CD14-positive monocyte (primary cell): ENCODE data around the gene PHACTR3. TPM values are rescaled to one million over a fixed set of nuclear protein-coding genes. Genes with fewer than 3 reads are reported as not detected.
"Not testable (repeated sequence)": the region's sequence is repeated elsewhere in the genome, so short reads cannot be mapped to it uniquely, and the experiment has no call there.

ENCODE experiments used
- DNase-seq, 3 donors: peaks; one replicate each; pipeline ENCODE4 v3.0.0-alpha.2; 2011 to 2022
- H2AFZ ChIP-seq: 2 replicates; pipeline ENCODE4 v1.6.0; 2012; ENCODE audit warnings: mild to moderate bottlenecking, low read depth, low read length, inconsistent platforms; ENCODE audit not compliant: insufficient read depth, poor library complexity, severe bottlenecking
- H3K27ac ChIP-seq, 2 donors: 1 replicate in 1 of 2; 2 replicates in 1 of 2; pipeline ENCODE4 v1.5.1; 2012 to 2013; ENCODE audit warnings: low read length in 2 of 2, control low read depth in 1 of 2, inconsistent platforms in 1 of 2, low read depth in 1 of 2, mild to moderate bottlenecking in 1 of 2
- H3K27me3 ChIP-seq, 2 donors: one replicate each; pipeline versions ENCODE4 v1.6.0 to v1.6.1; 2011 to 2013; ENCODE audit warnings: low read length in 2 of 2; ENCODE audit not compliant: control insufficient read depth in 2 of 2, insufficient read depth in 2 of 2
- H3K36me3 ChIP-seq, 2 donors: replicated peaks in 1 of 2; 1 replicate in 1 of 2; 2 replicates in 1 of 2; pipeline versions ENCODE4 v1.5.1 to v1.6.1; 2012 to 2013; ENCODE audit warnings: low read length in 2 of 2, control low read depth in 1 of 2, inconsistent platforms in 1 of 2, mild to moderate bottlenecking in 1 of 2; ENCODE audit not compliant: insufficient read depth in 2 of 2, control insufficient read depth in 1 of 2
- H3K4me1 ChIP-seq, 2 donors: 1 replicate in 1 of 2; 2 replicates in 1 of 2; pipeline versions ENCODE4 v1.5.1 to v1.6.1; 2012 to 2013; ENCODE audit warnings: low read length in 2 of 2, control low read depth in 1 of 2, inconsistent platforms in 1 of 2, mild to moderate bottlenecking in 1 of 2, moderate library complexity in 1 of 2; ENCODE audit not compliant: insufficient read depth in 2 of 2, control insufficient read depth in 1 of 2
- H3K4me2 ChIP-seq: replicated peaks from 2 replicates; pipeline ENCODE3; 2012; ENCODE audit warnings: low read length, moderate library complexity, mild to moderate bottlenecking; ENCODE audit not compliant: poor library complexity, severe bottlenecking; ENCODE audit errors: extremely low read depth
- H3K4me3 ChIP-seq, 3 experiments: fragments of 200-600 bp in 1 of 3; sonication (generic) in 1 of 3; replicated peaks in 1 of 3; 1 replicate in 2 of 3; 2 replicates in 1 of 3; pipeline ENCODE4 v1.5.1; 2011 to 2013; ENCODE audit warnings: low read length in 3 of 3, mild to moderate bottlenecking in 3 of 3, control low read depth in 2 of 3, low read depth in 2 of 3, inconsistent platforms in 1 of 3, moderate library complexity in 1 of 3
- H3K79me2 ChIP-seq: 2 replicates; pipeline ENCODE4 v1.6.0; 2012; ENCODE audit warnings: mild to moderate bottlenecking, control low read depth, inconsistent platforms, low read length, moderate library complexity; ENCODE audit not compliant: insufficient read depth
- H3K9ac ChIP-seq: 2 replicates; pipeline ENCODE4 v1.6.0; 2017; ENCODE audit warnings: low read length, mild to moderate bottlenecking; ENCODE audit not compliant: insufficient read depth, poor library complexity, severe bottlenecking
- H3K9me3 ChIP-seq, 2 donors: replicated peaks in 1 of 2; 1 replicate in 1 of 2; 2 replicates in 1 of 2; pipeline versions ENCODE4 v1.5.1 to v1.6.1; 2012 to 2013; ENCODE audit warnings: low read length in 2 of 2, control low read depth in 1 of 2; ENCODE audit not compliant: control insufficient read depth in 1 of 2, insufficient read depth in 1 of 2
- H4K20me1 ChIP-seq: 2 replicates; pipeline ENCODE4 v1.6.0; 2012; ENCODE audit warnings: mild to moderate bottlenecking, low read length, control low read depth, moderate library complexity; ENCODE audit not compliant: insufficient read depth
- H3K27ac Mint-ChIP-seq, 7 donors: one replicate each; pipeline ENCODE4 v1.8.0; 2020; ENCODE audit warnings: mild to moderate bottlenecking in 7 of 7, mixed read lengths in 7 of 7, moderate library complexity in 6 of 7, inconsistent platforms in 2 of 7
- H3K27me3 Mint-ChIP-seq, 3 donors: one replicate each; pipeline ENCODE4 v1.8.0; 2021 to 2022; ENCODE audit warnings: low read depth in 3 of 3, mild to moderate bottlenecking in 3 of 3, mixed read lengths in 3 of 3, moderate library complexity in 3 of 3, inconsistent platforms in 1 of 3
- H3K36me3 Mint-ChIP-seq, 2 donors: one replicate each; pipeline ENCODE4 v1.8.0; 2020; ENCODE audit warnings: mixed read lengths in 2 of 2, inconsistent platforms in 1 of 2, mild to moderate bottlenecking in 1 of 2
- H3K4me1 Mint-ChIP-seq: one replicate; pipeline ENCODE4 v1.8.0; 2020; ENCODE audit warnings: mild to moderate bottlenecking, mixed read lengths
- H3K4me3 Mint-ChIP-seq, 2 donors: one replicate each; pipeline ENCODE4 v1.8.0; 2020; ENCODE audit warnings: mild to moderate bottlenecking in 2 of 2, mixed read lengths in 2 of 2, moderate library complexity in 1 of 2
- H3K9me3 Mint-ChIP-seq, 7 donors: one replicate each; pipeline ENCODE4 v1.8.0; 2020 to 2022; ENCODE audit warnings: mixed read lengths in 7 of 7, mild to moderate bottlenecking in 6 of 7, moderate library complexity in 6 of 7, inconsistent platforms in 2 of 7
- CTCF ChIP-seq: fragments of 200-600 bp; IDR thresholded peaks from one replicate; pipeline ENCODE4 v1.8.0; 2022; ENCODE audit warnings: antibody characterized with exemption, mild to moderate bottlenecking
- WGBS: methylation state at CpG from one replicate; pipeline ENCODE4 v1.1.5; 2013; ENCODE audit warnings: missing lambda C conversion rate; ENCODE audit not compliant: insufficient coverage; 5-methylcytosine and 5-hydroxymethylcytosine counted together
- intact Hi-C, 2 donors: fragments of 100-400 bp; cut with micrococcal nuclease; formaldehyde crosslinking; loops; one replicate each; pipeline versions ENCODE4 v1.15.0 to v1.15.1; 2023
- polyA minus RNA-seq: library from RNA; depleted of rRNA, polyadenylated mRNA; stranded (reverse); fragments of >200 nt; gene quantifications from 2 replicates; pipeline ENCODE4 v1.2.3, GENCODE V29; 2012
- polyA plus RNA-seq, 3 donors: library from polyadenylated mRNA; depleted of rRNA in 1 of 3; unstranded in 2 of 3; stranded (reverse) in 1 of 3; fragments of 300-500 nt in 2 of 3; fragments of >200 nt in 1 of 3; fragmentation: Illumina TruSeq in 2 of 3; gene quantifications; 1 replicate in 2 of 3; 2 replicates in 1 of 3; pipeline ENCODE4 v1.2.3, GENCODE V29; 2012 to 2021
- total RNA-seq, 12 experiments: library from RNA in 1 of 12; stranded (reverse) in 1 of 12; fragments of 120-200 nt in 1 of 12; gene quantifications; one replicate each; pipeline ENCODE4 v1.2.4 and lab custom pipeline; 2013 to 2026; ENCODE audit warnings: mixed read lengths in 6 of 12, inconsistent platforms in 1 of 12

PHACTR3 gene
- total RNA-seq (2013) = 0.27 TPM
- polyA plus RNA-seq (under 1 TPM in 2 of 3 donors, not detected in 1; 0.11 to 0.17 TPM), polyA minus RNA-seq (not detected in 2 replicates), total RNA-seq (lab: John Stamatoyannopoulos, UW) (0.12 to 2.2 (median 0.33) reads per million in 11 experiments)

- H3K9ac ChIP-seq = no peak within 1 kb of the TSS
- Mint-ChIP-seq H3K36me3 (no peaks in the 10 kb centered on the region), H3K9me3 (peaks cover 0 to 10% (median 0%) of the 10 kb centered on the region in 7 donors), H3K4me3 (peak within 1 kb of the TSS in 1 of 2 donors; percentile 72), H3K4me1 (peaks cover 2% of the 10 kb centered on the region), H3K27ac (no peak within 1 kb of the TSS), H3K27me3 (peaks cover 82 to 90% (median 84%) of the 10 kb centered on the region in 3 donors)
- H3K4me1 ChIP-seq = no peaks in the 10 kb centered on the region
- DNase-seq = no peak
- H3K36me3 ChIP-seq = no peaks in the 10 kb centered on the region
- H3K9me3 ChIP-seq = peaks cover 0 to 6% of the 10 kb centered on the region in 2 donors
- no peak within 1 kb of the TSS for H3K27ac ChIP-seq
- WGBS = 1% methylated on average over 17 of the region's 40 CpGs
- intact Hi-C loops = no loop called here
- H2AFZ ChIP-seq = no peak within 1 kb of the TSS
- no peak within 1 kb of the TSS for H3K4me3 ChIP-seq
- no peaks in the 10 kb centered on the region for H3K79me2 ChIP-seq
- TF ChIP-seq CTCF = no peak
- H4K20me1 ChIP-seq = no peaks in the 10 kb centered on the region
- H3K27me3 ChIP-seq = peaks cover 37 to 86% of the 10 kb centered on the region in 2 donors
- no peak within 1 kb of the TSS for H3K4me2 ChIP-seq
Observed at GRCh38 chr20:59603781-59604541, at the start of gene PHACTR3. PHACTR3 (plus strand) TSS chr20:59604540; CDS start chr20:59605015, 475 bp downstream.

DNA sequence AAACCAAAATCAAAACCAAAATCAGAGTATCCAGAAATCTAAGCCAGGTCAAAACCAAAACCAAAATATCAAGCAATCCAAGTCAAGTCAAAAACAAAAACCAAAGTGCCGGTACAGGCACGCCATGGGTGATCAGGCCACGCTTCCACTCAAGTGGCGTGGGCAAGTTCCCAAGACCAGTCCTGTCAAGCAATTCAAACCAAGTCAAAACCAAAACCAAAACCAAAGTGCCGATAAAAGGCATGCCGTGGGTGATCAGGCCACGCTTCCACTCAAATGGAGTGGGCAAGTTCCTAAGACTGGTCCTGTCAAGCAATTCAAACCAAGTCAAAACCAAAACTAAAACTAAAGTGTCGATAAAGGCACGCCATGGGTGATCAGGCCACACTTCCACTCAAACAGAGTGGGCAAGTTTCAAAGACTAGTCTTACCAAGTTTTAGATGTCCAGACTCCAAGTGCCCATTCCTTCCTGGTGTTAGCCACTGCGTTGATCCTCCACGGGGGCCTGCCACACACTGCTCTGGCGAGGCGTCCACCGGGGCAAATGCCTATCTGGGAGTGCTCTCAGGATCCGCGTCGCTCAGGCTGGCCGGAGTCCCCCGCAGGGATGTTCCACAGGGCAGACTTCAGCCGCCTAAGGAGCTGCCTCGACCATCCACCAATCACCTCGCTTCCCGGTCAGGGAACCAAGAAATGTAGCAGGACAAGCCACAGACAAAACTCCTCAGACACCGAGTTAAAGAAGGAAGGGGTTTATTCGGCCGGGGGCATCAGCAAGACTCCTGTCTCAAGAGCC is 46.4 kb upstream of the PHACTR3 start:
- H3K36me3 ChIP-seq, H3K36me3 Mint-ChIP-seq, intact Hi-C loops, H3K9ac ChIP-seq, H3K9me3 Mint-ChIP-seq, H3K9me3 ChIP-seq, H3K4me1 Mint-ChIP-seq, H2AFZ ChIP-seq, H3K4me2 ChIP-seq, DNase-seq, H3K4me3 ChIP-seq, H3K4me1 ChIP-seq, H3K79me2 ChIP-seq, H3K27ac ChIP-seq, H4K20me1 ChIP-seq, H3K27ac Mint-ChIP-seq, H3K27me3 ChIP-seq, H3K4me3 Mint-ChIP-seq: not testable (repeated sequence)
- peaks cover 4 to 16% (median 7%) of the 10 kb centered on the region in 3 donors for H3K27me3 Mint-ChIP-seq
- 95% methylated on average over 13 of the region's 26 CpGs for WGBS
